NCI-H1105 (cell line): ENCODE data around the gene FBXO31.
"Not testable (repeated sequence)": the region's sequence is repeated elsewhere in the genome, so short reads cannot be mapped to it uniquely, and the experiment has no call there.

Experiments used
- DNase-seq: peaks from one replicate; lab custom pipeline; 2025; lab: John Stamatoyannopoulos, UW

Gene FBXO31

DNA sequence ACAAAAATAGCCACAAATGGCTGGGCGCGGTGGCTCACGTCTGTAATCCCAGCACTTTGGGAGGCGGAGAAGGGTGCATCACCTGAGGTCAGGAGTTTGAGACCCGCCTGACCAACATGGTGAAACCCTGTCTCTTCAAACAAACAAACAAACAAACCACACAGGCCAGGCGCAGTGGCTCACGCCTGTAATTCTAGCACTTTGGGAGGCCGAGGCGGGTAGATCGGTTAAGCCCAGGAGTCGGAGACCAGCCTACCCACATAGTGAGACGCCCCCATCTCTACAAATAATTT, 1.2 kb upstream of the FBXO31 start:
- not testable (repeated sequence) for DNase-seq

DNA sequence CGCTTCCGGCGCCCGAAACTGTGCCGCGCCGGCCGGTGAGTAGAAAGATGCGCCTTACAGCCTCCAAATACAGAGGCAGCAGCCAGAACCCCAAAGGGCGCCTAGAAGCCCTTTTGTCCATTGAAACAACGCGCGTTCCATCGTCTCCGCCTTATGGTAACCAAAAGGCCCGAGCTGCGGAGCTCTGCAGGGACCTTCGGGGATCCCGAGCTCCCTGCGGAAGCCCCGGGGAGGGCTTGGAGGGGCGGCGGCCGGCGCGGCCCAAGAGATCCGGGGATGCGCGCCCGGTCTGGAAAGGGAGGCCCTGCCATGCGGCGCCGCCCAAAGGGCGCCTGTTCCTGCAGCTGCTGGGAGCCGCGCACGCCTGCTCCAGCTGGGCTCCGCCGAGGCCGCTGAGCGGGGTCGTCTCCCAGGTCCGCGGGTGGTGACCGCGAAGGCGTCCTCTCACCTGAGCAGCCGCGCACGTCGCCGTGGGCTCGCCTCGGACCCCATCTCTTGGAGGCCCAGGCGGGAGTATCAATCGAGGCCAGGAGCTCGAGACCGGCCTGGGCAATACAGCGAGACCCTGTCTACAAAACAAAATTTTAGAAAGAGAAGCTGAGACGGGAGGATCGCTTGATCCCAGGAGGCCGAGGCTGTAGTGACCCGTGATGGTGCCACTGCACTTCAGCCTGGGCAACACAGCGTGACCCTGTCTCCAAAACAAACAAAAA, 742 bp upstream of the FBXO31 start:
- DNase-seq = no peak

DNA sequence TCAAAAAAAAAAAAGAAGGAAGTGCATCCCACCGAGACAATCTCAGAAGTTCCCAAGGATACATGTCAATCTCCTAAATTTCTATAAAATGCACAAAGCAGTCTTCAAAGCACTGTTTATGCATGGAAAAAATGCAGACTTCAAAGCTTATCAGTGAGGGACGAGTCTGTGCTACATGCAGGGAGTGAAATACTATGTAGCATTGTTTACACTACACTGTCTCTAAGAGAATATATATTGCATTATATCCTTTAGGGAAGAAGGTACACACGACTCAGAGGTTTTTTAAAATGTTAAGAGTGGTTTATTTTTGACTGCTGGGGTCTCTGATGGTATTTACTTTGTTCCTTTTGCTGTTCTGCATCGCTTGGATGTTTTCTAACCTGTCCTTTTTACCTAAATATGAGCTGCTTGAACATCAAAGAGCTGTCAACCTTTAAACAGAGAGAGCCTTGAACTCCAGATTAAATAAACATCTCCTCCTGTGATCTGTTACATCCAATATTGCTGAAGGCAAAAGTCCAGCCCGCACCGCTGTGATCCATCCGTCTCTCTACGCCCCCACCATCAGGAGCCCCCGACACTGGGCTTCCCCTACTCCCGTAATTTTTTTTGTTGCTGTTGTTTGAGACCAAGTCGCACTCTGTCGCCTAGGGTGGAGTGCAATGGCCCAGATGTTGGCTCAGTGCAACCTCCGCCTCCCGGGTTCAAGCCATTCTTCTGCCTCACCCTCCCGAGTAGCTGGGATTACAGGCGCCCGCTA, 1.4 kb downstream of the FBXO31 start:
- DNase-seq = no peak

DNA sequence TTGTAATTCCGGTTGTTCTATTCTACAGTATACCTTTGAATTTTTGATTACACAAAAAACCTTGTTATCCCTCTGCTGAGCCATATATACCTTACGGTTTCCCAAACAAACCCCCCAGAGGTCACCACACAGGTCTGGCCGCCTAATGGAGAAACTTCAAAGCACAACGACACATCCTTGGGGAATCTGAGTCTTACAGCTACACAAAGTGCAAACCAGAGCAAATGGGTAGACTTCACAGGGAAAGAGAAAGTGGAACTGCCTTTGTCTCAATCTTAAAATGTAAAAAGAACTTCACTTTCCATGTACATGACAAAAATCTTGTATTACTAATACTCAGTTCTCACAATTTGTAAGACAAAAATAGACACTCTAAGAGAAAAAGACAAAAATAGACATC, 2.7 kb downstream of the FBXO31 start:
- no peak for DNase-seq

DNA sequence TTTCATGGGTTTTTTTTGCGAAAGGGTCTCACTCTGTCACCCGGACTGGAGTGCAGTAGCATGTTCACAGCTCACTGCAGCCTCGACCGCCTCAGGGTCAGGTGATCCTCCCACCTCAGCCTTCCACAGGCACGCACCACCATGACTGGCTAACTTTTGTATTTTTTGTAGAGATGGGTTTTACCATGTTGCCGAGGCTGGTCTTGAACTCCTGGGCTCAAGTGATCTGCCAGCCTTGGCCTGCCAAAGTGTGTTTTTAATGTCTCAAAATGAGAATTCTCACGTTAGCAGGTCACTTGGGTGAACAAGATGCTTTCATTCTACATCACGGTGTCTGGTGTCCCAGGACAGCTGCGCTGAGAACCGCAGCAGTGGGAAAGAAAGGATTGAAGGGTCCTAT, 3.2 kb downstream of the FBXO31 start:
- no peak for DNase-seq

DNA sequence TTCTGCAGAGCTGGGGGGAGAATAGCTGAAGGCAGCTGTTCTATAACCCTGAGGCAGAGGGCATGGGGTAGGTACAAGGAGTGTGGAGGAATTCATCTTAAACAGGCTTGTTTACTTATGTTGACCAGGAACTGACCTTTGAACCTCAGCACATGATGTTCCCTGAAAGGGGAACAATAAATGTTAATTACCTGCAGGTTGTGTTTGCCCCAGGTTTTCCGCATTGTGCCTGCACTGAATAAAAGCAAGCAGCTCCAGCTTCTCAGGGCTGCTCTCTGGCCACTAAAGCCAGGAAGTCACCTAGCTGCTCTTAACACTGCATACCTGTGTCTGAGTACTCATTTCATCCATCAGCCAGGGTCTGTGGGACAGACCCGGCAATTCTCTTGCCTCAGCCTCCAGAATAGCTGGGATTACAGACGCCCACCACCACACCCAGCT, 4.2 kb downstream of the FBXO31 start:
- not testable (repeated sequence) for DNase-seq

DNA sequence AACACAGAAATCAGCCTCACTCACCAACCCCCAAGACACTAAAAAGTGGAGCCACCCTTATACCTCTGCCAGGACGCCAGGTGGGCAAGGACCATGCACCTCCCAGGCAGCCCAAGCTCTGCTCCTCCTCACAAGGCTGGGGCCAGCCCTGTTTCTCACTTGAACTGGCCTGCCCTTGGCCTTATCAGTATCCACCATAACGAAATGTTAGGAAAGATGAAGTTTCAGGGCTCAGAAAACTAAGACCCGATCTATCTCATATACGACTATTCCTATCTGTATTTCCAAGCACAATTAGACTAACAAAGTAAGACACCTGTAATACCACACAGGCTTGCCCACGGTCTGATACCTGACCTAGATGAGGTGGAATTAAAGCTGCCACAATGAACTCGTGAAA, 6.9 kb downstream of the FBXO31 start:
- no peak for DNase-seq

DNA sequence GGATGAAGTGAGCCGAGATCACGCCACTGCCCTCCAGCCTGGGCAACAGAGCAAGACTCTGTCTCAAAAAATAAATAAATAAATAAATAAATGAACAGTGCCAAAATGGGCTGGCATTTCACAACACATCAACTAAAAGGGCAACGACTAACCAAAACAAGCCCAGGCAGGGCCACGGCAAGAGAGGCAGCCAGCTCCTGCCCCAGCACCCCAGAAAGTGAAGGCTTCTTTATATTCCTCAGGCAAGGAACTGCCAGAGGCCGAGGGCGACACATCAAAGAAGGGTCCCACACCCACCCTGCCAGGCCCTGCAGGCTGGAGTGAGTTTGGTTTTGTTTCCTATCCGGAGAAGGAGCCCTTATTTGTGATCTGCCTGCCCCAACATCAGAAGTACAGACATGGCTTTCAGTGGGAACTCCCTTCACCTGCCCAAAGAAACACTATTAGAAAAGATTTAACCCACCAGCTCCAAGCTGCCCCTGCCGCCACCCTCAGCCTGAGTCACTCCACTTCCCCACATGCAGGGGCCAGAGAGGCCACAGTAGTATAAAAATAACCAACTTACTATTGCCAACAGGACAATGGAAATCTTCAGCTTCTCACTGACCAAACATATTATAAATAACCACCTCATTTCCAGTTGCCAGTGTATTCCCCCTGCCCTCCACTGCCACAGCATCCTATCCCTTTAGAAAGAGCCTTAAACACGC, 8.0 kb downstream of the FBXO31 start:
- DNase-seq = no peak

DNA sequence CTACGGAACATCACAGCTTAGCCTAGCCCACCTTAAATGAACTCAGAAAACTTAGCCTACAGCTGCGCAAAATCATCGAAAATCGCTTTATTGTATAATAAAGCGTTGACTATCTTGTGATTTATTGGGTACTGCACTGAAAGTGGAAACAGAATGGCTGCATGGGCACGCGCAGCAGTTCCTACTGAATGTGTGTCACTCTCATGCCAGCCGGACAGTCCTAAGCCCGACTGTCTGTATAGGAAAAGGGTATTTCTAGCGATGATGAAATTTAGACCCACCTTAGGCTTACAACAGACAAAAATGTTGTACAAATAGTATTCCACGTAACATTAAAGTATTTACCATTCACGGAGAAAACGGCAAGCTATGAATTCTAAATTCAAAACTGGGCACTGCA, 9.3 kb downstream of the FBXO31 start:
- DNase-seq = no peak

DNA sequence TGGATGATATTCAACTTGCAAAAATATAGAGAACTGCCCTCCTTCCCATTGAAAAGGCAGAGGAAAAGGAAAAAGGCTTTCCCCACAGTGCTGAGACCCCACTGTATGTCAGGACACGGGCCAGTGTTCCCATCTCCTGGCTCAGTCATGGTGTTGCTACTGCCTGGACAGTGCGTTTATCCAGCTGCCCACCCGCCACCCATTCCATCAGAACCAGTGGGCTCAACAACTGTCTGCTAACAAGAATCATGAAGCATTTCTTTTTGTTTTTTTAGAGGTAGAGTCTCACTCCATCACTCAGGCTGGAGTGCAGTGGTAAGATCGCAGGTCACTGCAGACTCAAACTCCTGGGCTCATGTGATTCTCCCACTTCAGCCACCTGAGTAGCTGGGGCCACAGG, 11.3 kb downstream of the FBXO31 start:
- DNase-seq = no peak

DNA sequence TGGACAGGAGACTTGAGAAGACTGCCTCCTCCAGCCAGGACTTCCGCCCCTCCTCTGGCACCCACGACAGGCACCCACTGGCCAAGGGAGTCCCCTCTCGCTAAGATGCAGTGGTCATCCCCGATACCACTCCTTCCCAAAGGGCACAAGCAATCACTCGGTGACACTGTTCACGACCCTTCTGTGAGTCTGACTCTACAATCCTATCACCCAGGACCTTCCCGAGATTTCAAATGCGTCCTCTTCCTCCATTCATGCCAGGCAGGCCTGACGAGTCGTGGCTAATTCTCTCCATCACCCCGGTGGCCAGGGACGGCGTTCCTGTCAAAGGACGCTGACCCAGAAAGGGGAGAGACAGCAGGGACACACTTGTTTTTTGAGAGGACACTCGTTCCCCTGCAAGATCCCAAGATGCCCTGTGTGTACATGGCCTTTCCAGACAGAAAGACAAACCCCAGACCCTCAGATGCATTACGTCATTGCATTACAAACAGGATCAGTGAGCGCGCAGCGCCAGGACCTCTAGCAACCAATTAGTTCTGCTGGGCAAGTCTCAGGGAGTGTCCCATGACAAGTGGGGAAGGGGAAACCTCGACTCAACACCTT, 12.2 kb downstream of the FBXO31 start:
- DNase-seq = no peak

DNA sequence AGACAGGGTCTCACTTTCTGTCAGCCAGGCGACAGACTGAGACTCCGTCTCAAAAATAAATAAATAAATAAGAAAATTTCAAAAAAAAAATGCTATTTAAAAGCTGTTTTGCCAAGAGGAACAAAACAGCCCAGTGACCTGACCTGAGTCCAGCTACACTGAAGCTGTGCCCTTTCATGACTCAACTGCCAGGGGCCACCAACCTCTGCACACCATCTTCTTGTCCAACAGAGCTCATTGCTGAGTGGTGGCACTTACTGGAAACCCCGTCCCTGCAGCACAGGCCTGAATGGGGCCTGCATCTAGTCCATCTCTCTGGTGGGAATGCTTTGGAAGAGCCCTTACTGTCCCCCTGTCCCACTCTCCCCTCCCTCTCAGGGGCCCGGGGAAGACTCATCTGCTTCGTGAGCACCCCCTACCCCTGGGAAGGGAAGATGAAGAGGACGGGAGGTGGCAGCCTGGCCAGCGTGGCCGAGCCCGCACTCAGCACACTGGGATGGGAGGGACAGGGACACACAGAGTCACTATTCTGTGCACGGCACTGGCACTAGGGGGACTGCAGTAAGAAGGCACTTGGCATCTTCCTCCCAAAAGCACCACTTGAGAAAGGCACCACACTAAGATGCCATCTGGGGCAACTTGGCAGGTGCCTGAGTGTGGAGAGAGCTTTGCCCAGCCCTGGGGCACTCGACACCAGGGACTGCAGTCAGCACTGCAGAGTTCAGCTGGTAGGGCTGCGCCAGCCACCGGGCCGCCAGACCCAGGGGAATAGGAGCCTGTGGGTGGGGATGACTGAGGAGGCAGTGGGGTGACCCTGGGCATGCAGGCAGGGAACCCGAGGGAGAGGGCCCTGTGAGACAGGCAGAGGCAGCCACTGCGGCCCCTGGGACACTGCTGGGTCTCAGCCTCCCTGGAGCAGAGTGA, 13.5 kb downstream of the FBXO31 start:
- no peak for DNase-seq

DNA sequence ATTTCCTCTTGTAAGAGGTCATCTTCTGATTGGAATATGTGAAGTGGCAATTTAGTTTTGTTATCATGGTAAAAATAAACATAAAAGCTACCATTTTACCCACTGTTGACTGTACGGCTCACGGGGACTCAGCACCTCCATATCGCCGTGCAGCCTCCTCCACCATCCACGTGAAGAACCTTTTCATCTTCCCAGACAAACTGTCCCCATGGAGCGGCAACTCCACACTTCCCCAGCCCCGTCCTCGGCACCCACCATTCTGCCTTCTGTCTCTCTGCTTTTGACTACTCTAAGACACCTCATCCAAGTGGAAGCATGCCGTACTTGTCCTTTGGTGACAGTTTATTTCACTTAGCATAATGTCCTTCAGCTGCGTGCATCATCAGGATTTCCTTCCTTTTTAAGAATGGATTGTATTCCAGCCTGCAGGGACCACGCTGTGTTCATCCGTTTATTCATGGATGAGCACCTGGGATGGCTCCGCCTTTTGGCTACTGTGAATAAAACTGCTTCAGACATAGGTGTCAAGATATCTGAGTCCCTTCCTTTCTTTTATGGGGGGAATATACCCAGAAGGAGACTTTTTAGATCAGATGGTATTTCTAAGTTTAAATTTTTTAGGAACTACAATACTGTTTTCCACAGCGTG, 14.3 kb downstream of the FBXO31 start:
- DNase-seq = no peak

DNA sequence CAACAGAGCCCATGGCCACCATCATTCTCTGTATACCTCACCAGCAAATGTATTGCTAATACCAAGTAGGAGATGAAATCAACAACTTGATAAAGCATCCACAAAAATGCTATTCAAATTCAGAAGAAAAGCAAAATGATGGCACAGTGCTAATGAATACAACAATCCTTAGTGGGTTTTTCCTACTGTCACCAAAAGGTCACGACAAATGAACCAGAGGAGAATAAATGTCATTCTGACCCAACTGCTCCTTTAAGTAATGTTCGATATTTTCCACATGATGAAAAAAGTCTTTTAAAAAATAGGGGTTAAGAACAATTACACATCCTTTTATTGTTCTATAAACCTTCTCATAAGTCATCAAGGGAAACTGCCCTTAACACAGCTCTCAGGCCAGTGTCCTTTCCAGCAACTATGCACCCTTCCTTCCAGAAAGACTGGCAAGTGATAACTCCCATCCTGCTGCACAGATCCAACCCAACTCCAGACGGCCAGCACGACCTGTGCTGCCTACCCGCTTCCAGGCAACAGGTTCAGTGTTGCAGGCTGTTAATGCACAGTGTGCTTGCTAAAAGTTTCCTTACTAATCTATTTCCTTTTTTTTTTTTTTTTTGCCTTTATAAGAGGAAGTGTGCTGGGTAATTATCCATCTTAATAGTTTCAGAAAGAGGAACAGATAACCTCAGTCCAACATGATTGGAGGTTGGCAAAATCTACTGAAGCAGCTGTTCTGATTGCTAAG, 15.4 kb downstream of the FBXO31 start:
- DNase-seq = no peak

DNA sequence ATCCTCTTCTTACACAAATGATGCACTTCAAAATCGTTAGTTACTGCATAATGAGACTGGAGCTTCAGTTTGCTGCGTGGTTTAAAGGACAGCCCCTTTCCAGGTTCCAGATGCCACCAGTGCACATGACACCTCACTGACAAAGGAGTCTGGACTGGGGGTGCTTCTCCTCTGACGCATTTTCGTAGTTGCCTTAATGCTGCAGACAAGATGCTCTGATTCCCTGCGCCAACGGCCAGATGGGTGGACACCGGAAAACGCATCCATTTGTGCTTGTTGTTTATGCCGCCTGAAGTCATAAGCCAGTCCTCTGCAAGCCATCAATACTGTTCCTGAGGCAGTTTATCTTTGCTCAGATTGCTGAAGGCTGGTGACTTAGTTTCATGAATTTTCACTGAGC, 16.0 kb downstream of the FBXO31 start:
- no peak for DNase-seq

DNA sequence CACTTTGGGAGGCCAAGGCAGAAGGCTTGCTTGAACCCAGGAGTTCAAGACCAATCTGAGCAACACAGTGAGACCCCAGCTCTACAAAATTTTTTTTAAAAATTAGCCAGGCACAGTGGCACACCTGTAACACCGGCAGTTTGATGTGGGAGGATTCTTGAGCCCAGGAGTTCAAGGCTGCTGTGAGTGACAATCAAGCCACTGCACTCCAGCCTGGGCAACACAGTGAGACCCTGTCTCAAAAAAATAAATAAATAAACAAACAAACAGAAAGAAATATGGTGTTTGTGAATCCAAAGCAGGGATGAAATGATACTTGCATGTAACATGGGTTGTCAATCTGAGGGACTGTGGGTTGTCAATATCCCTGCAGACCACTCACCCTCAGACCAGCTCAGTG, 16.6 kb downstream of the FBXO31 start:
- DNase-seq = no peak

DNA sequence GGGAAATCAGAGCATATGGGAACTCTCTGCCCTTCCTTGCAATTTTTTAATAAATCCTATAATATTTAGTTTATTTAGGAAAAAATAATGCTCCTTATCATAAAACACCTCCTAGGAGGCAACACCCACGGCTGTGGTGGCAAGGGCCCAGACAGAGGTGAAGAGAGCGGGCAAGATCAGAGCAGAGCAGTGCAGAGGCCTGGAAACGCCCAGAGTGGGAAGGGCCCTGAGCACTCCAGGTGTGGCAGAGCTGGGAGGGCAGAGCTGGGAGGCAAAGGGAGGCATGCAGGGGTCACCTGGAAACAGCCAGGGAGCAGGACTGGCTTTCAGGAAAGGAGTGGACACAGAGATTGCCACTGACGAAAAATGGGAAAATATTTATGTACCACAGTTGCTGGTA, 17.3 kb downstream of the FBXO31 start:
- DNase-seq = no peak

DNA sequence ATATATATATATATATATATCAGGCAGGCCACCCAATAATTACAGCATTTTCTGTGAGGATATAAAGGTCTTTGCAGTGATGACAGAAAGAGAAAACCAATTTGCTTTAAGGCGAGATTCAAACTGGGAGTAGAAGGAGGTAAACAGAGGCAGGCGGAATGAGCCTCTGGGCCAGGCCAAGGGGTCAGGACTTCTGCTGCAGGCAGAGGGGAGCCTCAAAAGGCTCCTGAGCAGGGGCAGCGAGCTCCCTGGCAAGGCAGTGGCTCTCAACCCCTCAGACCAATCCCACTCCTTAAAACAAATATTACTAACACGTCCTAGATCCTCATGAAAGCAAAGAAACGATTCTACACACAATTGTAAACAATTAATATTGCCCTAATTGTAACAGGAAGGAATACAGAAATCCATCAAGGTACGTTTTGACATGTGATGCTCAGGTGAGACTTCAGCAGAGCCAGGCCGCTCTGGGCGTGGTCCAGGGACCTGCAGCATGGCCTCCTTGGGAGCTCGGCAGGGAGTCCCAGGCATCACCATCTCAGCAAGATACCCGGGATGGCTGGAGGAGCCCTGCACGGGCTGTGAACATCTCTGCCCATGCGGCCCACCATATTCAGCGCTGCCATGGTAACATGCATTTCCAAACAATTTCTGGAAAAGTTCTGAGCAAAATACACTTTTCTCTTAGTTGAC, 18.4 kb downstream of the FBXO31 start:
- no peak for DNase-seq

DNA sequence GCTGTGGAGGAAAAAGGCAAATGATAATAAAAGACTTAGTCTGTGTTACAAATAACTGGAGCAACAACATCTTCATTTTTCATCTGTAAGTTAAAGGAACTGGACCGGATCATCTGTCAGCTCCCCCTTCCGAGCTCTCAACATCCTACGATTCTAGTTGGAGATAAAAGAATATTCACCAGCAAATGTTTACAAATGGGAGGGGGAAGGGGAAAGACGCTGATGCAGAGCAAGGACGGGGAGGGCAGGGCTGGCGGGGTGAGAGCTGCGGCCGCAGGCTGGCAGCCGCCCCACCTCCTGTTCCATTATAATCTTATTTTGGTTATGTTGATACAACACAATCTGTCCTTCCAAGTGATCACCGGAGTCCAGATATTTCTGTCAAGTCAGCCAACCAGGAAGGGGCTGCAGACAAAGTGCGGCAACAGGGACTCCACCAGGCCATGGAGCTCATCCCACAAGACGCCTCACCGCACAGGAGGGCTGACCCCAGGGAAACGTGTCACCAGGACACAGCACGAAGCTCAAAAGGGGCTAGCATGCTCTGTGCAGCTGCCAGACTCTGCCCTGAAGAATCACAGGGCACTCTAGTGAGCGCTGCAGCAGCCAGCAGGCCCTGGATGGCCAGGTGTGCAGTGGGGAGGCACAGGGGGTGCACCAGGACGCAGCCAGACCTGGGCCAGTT, 19.7 kb downstream of the FBXO31 start:
- DNase-seq = no peak
